Esophagus squamous epithelium (tissue), 5 donors: Measurements from ENCODE around the gene SEC16B. TPM values are rescaled to one million over a fixed set of nuclear protein-coding genes. Genes with fewer than 3 reads are reported as not detected.

Source experiments
- DNase-seq: peaks from one replicate; lab custom pipeline; 2025; lab: John Stamatoyannopoulos, UW
- H3K27ac ChIP-seq, 4 donors: fragments of 200-600 bp; sonication (generic); one replicate each; pipeline ENCODE4 v1.5.1; 2016 to 2019; ENCODE audit warnings: mild to moderate bottlenecking in 1 of 4
- H3K27me3 ChIP-seq, 4 donors: fragments of 200-600 bp; sonication (generic); 1 replicate in 3 of 4; 2 replicates in 1 of 4; pipeline versions ENCODE4 v1.5.1 to v1.6.0; 2017 to 2021; ENCODE audit warnings: antibody characterized with exemption in 1 of 4
- H3K36me3 ChIP-seq, 3 donors: fragments of 200-600 bp; sonication (generic); one replicate each; pipeline ENCODE4 v1.5.1; 2016 to 2019
- H3K4me1 ChIP-seq, 3 donors: fragments of 200-600 bp; sonication (generic); one replicate each; pipeline ENCODE4 v1.5.1; 2017 to 2019
- H3K4me3 ChIP-seq, 4 donors: fragments of 200-600 bp; sonication (generic); 1 replicate in 3 of 4; 2 replicates in 1 of 4; pipeline ENCODE4 v1.5.1; 2016 to 2019; ENCODE audit warnings: mild to moderate bottlenecking in 2 of 4, moderate library complexity in 1 of 4
- H3K9me3 ChIP-seq, 3 donors: fragments of 200-600 bp; sonication (generic); one replicate each; pipeline ENCODE4 v1.5.1; 2016 to 2019
- POLR2A ChIP-seq, 4 donors: fragments of 450-650 bp; IDR thresholded peaks; one replicate each; pipeline ENCODE4 v1.6.1; 2017; ENCODE audit warnings: antibody characterized with exemption in 4 of 4, mild to moderate bottlenecking in 4 of 4, moderate library complexity in 3 of 4
- WGBS, 2 donors: methylation state at CpG; one replicate each; pipeline ENCODE4 v1.1.5; 2018; 5-methylcytosine and 5-hydroxymethylcytosine counted together
- intact Hi-C: fragments of 100-400 bp; cut with DNase I; formaldehyde crosslinking; loops from one replicate; pipeline ENCODE4 v1.15.0; 2022
- total RNA-seq, 4 donors: library from RNA; depleted of rRNA; stranded (reverse); fragments of >200 nt; gene quantifications; one replicate each; pipeline ENCODE4 v1.1.0, GENCODE V29; 2016
- TF ChIP-seq, protein P1 (sequence below), 6 experiments: fragments of 450-650 bp in 4 of 6; fragments of 200-600 bp in 2 of 6; sonication (generic) in 2 of 6; IDR thresholded peaks; one replicate each; pipeline ENCODE4 v1.5.1; 2016 to 2019; ENCODE audit warnings: antibody characterized with exemption in 6 of 6, mild to moderate bottlenecking in 4 of 6, moderate library complexity in 4 of 6
- donor health status: DM: yes; HTN: yes; CAD: no.

Gene SEC16B
- total RNA-seq, 4 donors from 2014 or later, result 0.61 to 2.1 (median 1.3) TPM

DNA sequence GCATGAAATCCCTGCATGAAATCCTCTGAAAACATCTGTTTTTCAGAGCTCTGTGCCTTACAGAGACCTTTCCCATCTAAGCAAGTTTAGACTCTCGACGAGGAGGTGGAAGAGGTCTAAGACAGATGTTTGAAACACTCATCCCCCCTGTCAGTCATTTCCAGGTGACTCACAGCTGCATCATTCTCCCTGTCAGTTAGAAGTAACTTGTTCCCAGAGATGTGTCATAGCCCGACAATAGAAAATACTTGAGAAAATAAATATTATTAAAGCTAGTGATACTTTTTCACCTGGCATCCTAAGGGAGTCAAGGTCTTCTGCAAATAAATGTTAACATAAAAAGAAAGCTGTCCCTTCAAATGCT lies 41.6 kb upstream of the SEC16B start:
- Histone ChIP-seq H3K36me3 (peaks cover 0 to 16% (median 0%) of the 10 kb centered on the region in 3 donors), H3K4me1 (peaks cover 0 to 12% (median 0%) of the 10 kb centered on the region in 3 donors), H3K9me3 (no peaks in the 10 kb centered on the region), H3K4me3 (no peak overlapping the region), H3K27ac (no peak overlapping the region), H3K27me3 (no peaks in the 10 kb centered on the region)
- TF ChIP-seq, protein P1, sequence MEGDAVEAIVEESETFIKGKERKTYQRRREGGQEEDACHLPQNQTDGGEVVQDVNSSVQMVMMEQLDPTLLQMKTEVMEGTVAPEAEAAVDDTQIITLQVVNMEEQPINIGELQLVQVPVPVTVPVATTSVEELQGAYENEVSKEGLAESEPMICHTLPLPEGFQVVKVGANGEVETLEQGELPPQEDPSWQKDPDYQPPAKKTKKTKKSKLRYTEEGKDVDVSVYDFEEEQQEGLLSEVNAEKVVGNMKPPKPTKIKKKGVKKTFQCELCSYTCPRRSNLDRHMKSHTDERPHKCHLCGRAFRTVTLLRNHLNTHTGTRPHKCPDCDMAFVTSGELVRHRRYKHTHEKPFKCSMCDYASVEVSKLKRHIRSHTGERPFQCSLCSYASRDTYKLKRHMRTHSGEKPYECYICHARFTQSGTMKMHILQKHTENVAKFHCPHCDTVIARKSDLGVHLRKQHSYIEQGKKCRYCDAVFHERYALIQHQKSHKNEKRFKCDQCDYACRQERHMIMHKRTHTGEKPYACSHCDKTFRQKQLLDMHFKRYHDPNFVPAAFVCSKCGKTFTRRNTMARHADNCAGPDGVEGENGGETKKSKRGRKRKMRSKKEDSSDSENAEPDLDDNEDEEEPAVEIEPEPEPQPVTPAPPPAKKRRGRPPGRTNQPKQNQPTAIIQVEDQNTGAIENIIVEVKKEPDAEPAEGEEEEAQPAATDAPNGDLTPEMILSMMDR (IDR thresholded peaks at IDR 0.05), result no peak
- TF ChIP-seq POLR2A (IDR thresholded peaks at IDR 0.05), result no peak
- intact Hi-C loops, result no loop called here
- WGBS, 2 donors, result 22 to 31% methylated on average over 3 of the region's 3 CpGs
- DNase-seq, result no peak

DNA sequence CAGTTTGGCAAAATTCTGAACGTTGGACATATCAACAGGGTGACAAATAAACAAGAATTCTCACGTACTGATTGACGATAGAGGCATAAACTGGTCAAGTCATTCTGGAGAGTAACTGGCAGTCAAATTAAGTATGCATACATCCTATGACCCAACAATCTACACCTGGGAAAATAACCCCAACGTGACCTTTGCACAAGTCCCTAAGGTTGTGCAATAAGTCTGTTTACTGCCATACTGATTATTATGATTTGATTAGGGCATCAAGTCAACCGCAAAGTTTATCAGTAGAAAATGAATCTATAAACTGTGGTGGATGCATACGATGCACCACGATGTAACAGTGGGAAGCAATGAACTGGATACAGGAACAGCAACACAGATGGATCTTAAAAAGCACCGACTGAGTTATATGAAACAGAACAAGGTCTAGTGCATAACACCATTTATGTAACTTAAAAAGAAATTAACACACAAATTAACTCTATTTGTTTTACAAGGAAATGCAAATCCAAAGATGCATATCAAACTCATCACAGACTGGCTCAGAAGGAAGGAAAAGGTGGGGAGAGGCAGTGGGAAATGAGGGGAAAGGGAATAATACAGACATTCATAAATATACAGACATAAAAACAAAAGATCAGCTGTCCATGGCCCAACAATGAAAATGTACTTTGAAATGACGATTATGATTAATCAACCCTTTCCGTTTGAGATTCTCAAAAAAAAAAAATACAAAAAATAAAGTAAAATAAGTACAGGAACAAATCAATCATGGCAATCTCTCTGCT lies 41.0 kb upstream of the SEC16B start:
- no peak overlapping the region for H3K27ac ChIP-seq
- no peak overlapping the region for H3K4me3 ChIP-seq
- peaks cover 0 to 12% (median 0%) of the 10 kb centered on the region in 3 donors for H3K4me1 ChIP-seq
- intact Hi-C loops, result no loop called here
- peaks cover 0 to 16% (median 0%) of the 10 kb centered on the region in 3 donors for H3K36me3 ChIP-seq
- WGBS, 2 donors, result 49 to 62% methylated on average over 10 of the region's 10 CpGs
- DNase-seq, result no peak
- TF ChIP-seq, protein P1 (IDR thresholded peaks at IDR 0.05), result no peak
- no peak for TF ChIP-seq POLR2A (IDR thresholded peaks at IDR 0.05)
- H3K27me3 ChIP-seq, result no peaks in the 10 kb centered on the region
- no peaks in the 10 kb centered on the region for H3K9me3 ChIP-seq

DNA sequence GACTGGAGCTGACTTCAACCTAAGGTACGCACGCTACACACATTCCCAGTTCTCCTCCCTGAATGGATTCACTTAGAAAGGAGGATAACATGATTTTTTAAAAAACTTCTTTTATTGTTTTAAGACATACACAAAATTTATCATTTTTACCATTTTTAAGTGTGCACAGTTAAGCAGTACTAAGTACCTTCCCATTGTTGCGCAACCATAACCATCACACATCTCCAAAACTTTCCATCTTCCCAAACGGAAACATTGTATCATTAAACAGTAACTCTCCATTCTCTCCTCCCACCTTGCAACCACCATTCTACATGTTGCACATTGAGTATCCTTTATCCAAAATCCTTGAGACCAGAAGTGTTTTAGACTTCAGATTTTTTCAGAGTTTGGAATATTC lies 36.2 kb upstream of the SEC16B start:
- TF ChIP-seq, protein P1 (IDR thresholded peaks at IDR 0.05), result no peak
- TF ChIP-seq POLR2A (IDR thresholded peaks at IDR 0.05), result no peak
- Histone ChIP-seq H3K9me3 (no peaks in the 10 kb centered on the region), H3K4me1 (peaks cover 0 to 1% (median 0%) of the 10 kb centered on the region in 3 donors), H3K27me3 (no peaks in the 10 kb centered on the region), H3K36me3 (peaks cover 0 to 16% (median 0%) of the 10 kb centered on the region in 3 donors), H3K27ac (no peak overlapping the region), H3K4me3 (no peak overlapping the region)
- DNase-seq, result no peak
- 92 to 93% methylated on average over 4 of the region's 4 CpGs for WGBS, 2 donors
- intact Hi-C loops, result no loop called here

DNA sequence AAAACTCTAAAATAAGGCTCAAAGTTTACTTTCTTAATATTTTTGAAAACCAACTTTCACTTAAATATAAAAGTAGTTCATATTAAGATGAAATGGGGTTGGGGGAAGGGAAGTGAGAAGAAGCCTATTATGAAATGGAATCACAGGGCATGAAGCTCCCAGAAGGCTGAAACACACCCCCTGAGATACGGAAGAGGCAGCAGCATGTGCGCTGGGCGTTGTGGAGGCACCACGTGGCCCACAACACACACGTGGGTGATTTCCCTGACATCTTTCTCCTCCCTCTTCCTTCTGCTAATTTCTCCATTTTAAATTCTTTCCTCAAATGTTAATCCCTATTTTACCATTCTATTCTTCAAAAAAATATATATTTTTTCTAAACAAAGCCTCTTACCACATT lies 35.6 kb upstream of the SEC16B start:
- Histone ChIP-seq H3K4me1 (no peaks in the 10 kb centered on the region), H3K9me3 (no peaks in the 10 kb centered on the region), H3K4me3 (no peak overlapping the region), H3K36me3 (peaks cover 0 to 16% (median 0%) of the 10 kb centered on the region in 3 donors), H3K27me3 (no peaks in the 10 kb centered on the region), H3K27ac (no peak overlapping the region)
- no peak for DNase-seq
- 70 to 84% methylated on average over 5 of the region's 5 CpGs for WGBS, 2 donors
- TF ChIP-seq, protein P1 (IDR thresholded peaks at IDR 0.05), result no peak
- TF ChIP-seq POLR2A (IDR thresholded peaks at IDR 0.05), result no peak
- intact Hi-C loops, result no loop called here

DNA sequence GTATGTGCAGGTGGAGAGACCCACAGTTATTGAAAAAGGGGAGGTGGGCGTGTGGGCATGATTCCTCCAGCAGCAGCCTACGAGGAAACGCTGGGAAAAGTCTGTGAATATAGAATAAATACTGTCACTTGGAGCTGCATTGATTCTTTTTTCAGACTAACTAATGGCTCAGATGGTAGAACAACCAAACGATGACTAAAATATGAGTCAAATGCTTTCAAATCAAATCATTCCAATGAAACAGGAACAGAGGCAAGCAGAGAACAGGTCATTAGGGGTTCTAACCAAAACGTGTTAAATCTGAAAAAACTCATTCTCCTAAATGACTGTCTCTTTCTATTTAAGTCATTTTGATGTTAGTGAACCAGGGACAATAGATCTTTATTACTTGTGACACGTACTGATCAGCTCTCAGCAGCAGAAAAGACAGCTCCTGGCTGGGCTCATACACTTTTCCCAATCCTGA lies 35.1 kb upstream of the SEC16B start:
- DNase-seq, result no peak
- Histone ChIP-seq H3K9me3 (no peaks in the 10 kb centered on the region), H3K27ac (no peak overlapping the region), H3K27me3 (no peaks in the 10 kb centered on the region), H3K36me3 (peaks cover 0 to 16% (median 0%) of the 10 kb centered on the region in 3 donors), H3K4me1 (no peaks in the 10 kb centered on the region), H3K4me3 (no peak overlapping the region)
- intact Hi-C loops, result no loop called here
- WGBS, 2 donors, result 36 to 37% methylated on average over 6 of the region's 6 CpGs
- TF ChIP-seq, protein P1 (IDR thresholded peaks at IDR 0.05), result no peak
- no peak for TF ChIP-seq POLR2A (IDR thresholded peaks at IDR 0.05)
